ENCODE data around the gene PKDREJ. TPM values are rescaled to one million over a fixed set of nuclear protein-coding genes. Genes with fewer than 3 reads are reported as not detected.

Gene PKDREJ
- total RNA-seq, 1 experiment from 2014 or later = 0.04 TPM

DNA sequence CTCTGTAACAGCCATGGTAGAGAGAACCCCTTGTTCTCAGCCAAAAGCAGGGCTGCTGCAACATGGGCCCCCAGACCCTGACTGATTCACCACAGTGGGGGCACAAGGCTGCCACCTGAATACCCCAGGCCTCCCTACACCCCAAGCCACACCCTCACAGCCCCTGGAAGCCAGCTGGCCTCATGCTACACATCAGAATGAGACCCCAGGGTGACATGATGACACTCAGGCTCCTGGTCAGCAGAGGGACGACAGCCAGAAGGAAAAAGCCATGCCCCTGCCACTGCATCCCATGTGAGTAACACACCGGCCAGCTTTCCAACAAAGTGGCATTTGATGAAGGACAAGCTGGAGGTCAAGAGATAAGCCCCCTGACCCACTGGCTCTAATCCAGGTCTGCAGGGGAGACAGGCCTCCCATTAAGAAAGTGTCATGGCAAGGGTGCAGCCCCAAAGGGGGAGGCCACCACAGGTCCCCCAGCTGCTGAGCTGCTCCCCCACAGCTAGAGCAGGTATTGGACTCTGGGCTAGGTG is 15.6 kb downstream of the PKDREJ start:
- H3K4me3 Mint-ChIP-seq = no peak overlapping the region
- no peak overlapping the region for H2BK5ac ChIP-seq (ENCODE audit: insufficient read length, low read length)
- peaks cover 9% of the 10 kb centered on the region for H3K27me3 Mint-ChIP-seq (ENCODE audit: low read depth)
- TF ChIP-seq, protein P1, sequence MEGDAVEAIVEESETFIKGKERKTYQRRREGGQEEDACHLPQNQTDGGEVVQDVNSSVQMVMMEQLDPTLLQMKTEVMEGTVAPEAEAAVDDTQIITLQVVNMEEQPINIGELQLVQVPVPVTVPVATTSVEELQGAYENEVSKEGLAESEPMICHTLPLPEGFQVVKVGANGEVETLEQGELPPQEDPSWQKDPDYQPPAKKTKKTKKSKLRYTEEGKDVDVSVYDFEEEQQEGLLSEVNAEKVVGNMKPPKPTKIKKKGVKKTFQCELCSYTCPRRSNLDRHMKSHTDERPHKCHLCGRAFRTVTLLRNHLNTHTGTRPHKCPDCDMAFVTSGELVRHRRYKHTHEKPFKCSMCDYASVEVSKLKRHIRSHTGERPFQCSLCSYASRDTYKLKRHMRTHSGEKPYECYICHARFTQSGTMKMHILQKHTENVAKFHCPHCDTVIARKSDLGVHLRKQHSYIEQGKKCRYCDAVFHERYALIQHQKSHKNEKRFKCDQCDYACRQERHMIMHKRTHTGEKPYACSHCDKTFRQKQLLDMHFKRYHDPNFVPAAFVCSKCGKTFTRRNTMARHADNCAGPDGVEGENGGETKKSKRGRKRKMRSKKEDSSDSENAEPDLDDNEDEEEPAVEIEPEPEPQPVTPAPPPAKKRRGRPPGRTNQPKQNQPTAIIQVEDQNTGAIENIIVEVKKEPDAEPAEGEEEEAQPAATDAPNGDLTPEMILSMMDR (conservative IDR thresholded peaks at IDR 0.05) = no peak
- H3K23me2 ChIP-seq (ENCODE audit: insufficient read length, low read depth, low read length, poor library complexity, severe bottlenecking) = peaks cover 7% of the 10 kb centered on the region
- no peaks in the 10 kb centered on the region for H3K79me2 ChIP-seq (ENCODE audit: insufficient read depth, low read length)
- H3K23ac ChIP-seq (ENCODE audit: insufficient read length, low read depth, low read length) = no peak overlapping the region
- H3K56ac ChIP-seq (ENCODE audit: insufficient read length, low read depth, low read length) = no peak overlapping the region
- peaks cover 8 to 16% of the 10 kb centered on the region in 2 experiments for H3K4me1 Mint-ChIP-seq
- no peak overlapping the region for H3K9ac ChIP-seq (ENCODE audit: extremely low read depth, insufficient read length, low read length)
- H3K9me3 ChIP-seq (ENCODE audit: control insufficient read depth, low read depth, low read length) = no peaks in the 10 kb centered on the region
- peaks cover 1 to 8% (median 8%) of the 10 kb centered on the region in 3 experiments; a peak in 4 of 7 replicates for H3K36me3 Mint-ChIP-seq (ENCODE audit: insufficient read depth in 1 of 3, low read depth in 3 of 3)
- H2BK15ac ChIP-seq (ENCODE audit: low read depth, low read length) = no peak overlapping the region
- no peak overlapping the region for H3K27ac ChIP-seq (ENCODE audit: insufficient read length, low read depth, low read length)
- H3K4ac ChIP-seq (ENCODE audit: low read depth, low read length) = no peak overlapping the region
- H4K91ac ChIP-seq (ENCODE audit: insufficient read length, low read depth, low read length) = no peak overlapping the region
- no peaks in the 10 kb centered on the region for H3K4me1 ChIP-seq (ENCODE audit: insufficient read depth, low read length)
- no peak overlapping the region for H3K18ac ChIP-seq (ENCODE audit: insufficient read length, low read depth, low read length)
- H3K9me3 Mint-ChIP-seq = 0 out of 5 replicates have a peak, but pooled peaks cover 0 to 3% of the 10 kb centered on the region in 2 experiments
- H3K79me1 ChIP-seq (ENCODE audit: insufficient read depth, low read depth, low read length, poor library complexity, severe bottlenecking) = no peaks in the 10 kb centered on the region
- no peak overlapping the region for H4K5ac ChIP-seq (ENCODE audit: insufficient read length, low read depth, low read length)
- WGBS (ENCODE audit: extremely low coverage, insufficient read length, low lambda C conversion rate) = no CpG with 5 or more reads among the region's 2 CpGs
- H3K27ac Mint-ChIP-seq = no peak overlapping the region
- H3T11ph ChIP-seq (ENCODE audit: low read length) = no peak overlapping the region
- no peak overlapping the region for H2BK120ac ChIP-seq (ENCODE audit: low read depth, low read length, poor library complexity, severe bottlenecking)
- no peak overlapping the region for H2AK5ac ChIP-seq (ENCODE audit: insufficient read length, low read length)
- H3K27me3 ChIP-seq (ENCODE audit: insufficient read depth, low read length) = no peaks in the 10 kb centered on the region
- H4K8ac ChIP-seq (replicated peaks; ENCODE audit: insufficient read length, low read depth, low read length) = no peak overlapping the region
- no peak overlapping the region for H3K14ac ChIP-seq (ENCODE audit: insufficient read depth, low read length)
- no peak overlapping the region for H2AFZ ChIP-seq (ENCODE audit: low read length)
- H2BK12ac ChIP-seq (ENCODE audit: insufficient read length, low read depth, low read length) = no peak overlapping the region
- no peak for DNase-seq
- H3K4me2 ChIP-seq (ENCODE audit: insufficient read depth, insufficient read length, low read length) = no peak overlapping the region
- H2BK20ac ChIP-seq (ENCODE audit: low read depth, low read length, poor library complexity, severe bottlenecking) = no peak overlapping the region
- no peaks in the 10 kb centered on the region for H4K20me1 ChIP-seq (ENCODE audit: control insufficient read depth, insufficient read depth, insufficient read length)

All from H9 (cell line).